ENCODE data around the gene ZNF683.
A peak's percentile ranks its signal among the peaks of the same experiment; 100 is the strongest.
"Not testable (repeated sequence)": the region's sequence is repeated elsewhere in the genome, so short reads cannot be mapped to it uniquely, and the experiment has no call there.

The ZNF683 gene

DNA sequence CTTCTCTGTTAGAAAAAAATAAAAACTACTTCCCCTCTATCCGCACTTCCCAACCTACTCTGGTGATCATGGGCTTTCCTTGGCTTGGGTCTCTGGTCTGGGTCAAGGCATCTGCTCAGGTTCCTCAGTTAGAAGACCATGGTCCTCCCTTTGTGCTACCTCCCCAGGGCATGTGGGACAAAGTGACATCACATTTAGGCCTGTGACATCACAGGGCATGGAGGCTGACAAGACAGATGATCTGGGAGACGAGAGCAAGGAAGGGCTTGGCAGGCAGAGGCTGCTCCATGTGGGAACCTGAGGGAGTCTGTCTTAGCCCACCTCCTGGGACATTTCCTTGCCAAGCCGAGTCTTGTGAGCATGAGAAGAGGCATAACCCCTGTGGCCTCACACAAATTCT, at the start of gene ZNF683:
Gene ZNF683 (minus strand): TSS at position 140 of the 400 bp plus-strand sequence. CDS start 4,179 bp downstream, outside the sequence.
- H3K4me3 ChIP-seq (ENCODE audit: low read depth, low read length): not testable (repeated sequence)

DNA sequence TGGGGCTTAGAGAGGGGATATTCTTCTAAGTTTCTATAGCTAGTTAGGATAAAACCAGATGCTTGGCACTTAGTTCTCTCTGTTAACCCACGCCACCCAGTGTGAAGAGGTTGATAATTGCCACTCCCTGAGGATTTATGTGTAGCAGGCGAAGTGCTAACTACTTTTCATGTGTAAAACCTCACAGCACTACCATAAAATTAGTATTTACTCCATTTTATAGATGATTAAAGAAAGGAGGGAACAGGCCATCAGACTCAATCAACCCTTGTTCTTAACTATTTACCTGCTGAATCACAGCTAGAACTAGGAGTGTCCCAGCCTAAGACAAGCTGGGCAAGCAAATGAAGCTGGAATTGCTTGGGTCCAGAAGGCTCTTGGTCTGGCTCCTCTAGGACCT, 46.9 kb upstream of the ZNF683 start:
- TF ChIP-seq, protein P1, sequence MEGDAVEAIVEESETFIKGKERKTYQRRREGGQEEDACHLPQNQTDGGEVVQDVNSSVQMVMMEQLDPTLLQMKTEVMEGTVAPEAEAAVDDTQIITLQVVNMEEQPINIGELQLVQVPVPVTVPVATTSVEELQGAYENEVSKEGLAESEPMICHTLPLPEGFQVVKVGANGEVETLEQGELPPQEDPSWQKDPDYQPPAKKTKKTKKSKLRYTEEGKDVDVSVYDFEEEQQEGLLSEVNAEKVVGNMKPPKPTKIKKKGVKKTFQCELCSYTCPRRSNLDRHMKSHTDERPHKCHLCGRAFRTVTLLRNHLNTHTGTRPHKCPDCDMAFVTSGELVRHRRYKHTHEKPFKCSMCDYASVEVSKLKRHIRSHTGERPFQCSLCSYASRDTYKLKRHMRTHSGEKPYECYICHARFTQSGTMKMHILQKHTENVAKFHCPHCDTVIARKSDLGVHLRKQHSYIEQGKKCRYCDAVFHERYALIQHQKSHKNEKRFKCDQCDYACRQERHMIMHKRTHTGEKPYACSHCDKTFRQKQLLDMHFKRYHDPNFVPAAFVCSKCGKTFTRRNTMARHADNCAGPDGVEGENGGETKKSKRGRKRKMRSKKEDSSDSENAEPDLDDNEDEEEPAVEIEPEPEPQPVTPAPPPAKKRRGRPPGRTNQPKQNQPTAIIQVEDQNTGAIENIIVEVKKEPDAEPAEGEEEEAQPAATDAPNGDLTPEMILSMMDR (IDR thresholded peaks at IDR 0.05; ENCODE audit: low read depth, low read length): no peak
- no peak overlapping the region for H3K4me3 ChIP-seq (ENCODE audit: low read depth, low read length)

DNA sequence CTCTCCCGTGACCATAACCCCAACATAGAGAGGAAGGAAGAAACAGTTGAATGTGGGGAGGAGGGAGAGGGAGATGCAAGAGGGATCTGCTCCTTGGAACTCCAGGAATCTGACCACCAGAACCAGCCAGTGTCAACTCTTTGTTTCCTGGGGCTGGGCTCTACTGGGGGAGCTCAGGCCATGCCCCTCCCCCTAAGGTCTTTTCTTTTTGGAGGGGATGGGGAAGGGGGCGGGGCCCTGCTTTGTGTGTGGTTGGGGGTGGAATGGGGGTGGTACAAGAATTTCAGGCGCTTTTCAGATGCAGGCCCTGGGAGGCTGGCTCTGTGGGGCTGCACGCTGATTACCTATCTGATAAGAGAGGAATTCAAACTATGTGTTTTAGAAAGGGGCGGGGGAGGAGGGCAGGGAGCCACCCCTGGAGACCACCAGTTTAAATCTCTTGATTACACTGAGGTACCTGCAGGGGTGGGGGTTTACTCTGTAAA, 46.4 kb upstream of the ZNF683 start:
- TF ChIP-seq, protein P1 (IDR thresholded peaks at IDR 0.05; ENCODE audit: low read depth, low read length): no peak
- no peak overlapping the region for H3K4me3 ChIP-seq (ENCODE audit: low read depth, low read length)

DNA sequence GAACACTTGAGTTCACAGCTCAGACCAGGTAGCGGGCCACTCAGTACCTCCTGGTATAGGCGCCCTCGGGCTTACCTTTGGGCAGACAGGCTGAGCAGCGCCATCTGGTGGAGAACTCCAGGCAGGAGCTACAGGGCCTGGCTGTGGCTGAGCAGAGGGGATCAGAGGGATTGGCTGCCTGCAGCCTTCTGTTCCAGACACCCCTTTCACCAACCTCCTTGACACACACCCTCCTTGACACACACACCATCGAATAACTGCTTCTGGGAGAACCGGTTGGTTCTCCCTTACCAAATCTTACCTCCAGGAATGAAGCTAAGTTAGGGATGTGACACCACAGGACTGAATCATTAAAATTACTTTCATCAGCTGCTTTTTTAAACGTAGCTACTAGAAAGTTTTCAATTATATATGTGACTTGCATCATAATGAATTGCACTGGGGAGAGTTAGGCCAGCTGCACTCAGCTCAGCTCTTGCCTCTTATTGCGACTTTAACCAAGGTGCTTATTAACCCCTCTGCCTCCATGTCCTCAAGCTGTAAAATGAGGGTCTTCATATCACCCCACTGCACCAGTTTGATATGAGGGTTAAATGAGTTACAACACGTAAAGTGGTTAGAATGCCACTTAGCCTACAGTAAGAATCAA, 44.7 kb upstream of the ZNF683 start:
- no peak overlapping the region for H3K4me3 ChIP-seq (ENCODE audit: low read depth, low read length)
- TF ChIP-seq, protein P1 (IDR thresholded peaks at IDR 0.05; ENCODE audit: low read depth, low read length): peak; percentile 84

DNA sequence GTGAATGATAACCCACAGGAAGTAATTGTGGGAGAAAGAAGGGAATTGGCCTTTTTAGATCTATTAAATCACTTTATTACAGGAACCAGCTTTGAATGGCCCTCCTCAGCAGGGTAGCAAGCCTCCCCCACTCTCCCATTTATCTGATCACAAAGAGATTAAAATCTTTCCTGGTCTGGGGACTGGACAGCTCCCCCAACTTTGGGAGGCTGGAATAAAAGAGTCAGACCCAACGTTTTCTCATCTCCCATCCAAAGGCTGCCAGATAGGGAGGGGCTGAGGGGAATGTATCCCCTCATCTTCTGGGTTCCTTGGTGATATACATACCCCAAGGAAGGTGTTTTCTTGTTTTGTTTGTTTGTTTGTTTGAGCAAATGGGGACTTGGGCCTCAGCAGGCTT, 40.5 kb upstream of the ZNF683 start:
- TF ChIP-seq, protein P1 (IDR thresholded peaks at IDR 0.05; ENCODE audit: low read depth, low read length): no peak
- H3K4me3 ChIP-seq (ENCODE audit: low read depth, low read length): no peak overlapping the region

DNA sequence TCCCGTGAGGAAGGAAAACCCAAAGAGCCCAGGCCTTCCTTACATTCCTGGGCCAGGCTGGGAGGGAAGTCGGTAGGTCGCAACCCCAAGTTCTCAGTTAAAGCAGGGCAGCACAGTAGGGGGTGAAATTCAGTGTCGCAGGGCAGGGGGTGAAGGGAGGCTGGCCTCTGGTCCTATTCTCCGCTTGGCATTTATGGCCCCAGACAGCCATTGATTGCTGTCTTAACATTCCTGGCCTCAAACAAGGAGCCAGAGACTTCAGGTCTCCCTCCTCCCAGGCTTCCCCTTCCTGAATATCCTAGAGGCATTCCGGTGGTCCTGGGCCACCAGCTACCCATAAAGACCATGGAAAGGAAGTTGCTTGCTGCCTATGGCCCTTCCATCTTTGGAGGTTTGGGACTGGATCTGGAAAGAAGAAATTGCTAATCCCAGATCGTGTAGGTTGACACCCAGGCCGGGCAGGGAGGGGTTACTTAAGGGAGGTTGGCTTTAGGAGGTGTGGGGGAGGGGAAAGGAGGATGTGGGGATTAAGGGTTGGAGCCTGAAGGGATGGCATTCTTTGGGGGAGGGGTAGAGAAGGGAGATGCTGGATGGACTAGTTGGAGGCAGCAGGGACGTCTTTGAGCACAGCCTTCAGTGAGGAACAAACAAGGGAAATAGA, 39.8 kb upstream of the ZNF683 start:
- H3K4me3 ChIP-seq (ENCODE audit: low read depth, low read length): no peak overlapping the region
- TF ChIP-seq, protein P1 (IDR thresholded peaks at IDR 0.05; ENCODE audit: low read depth, low read length): no peak

DNA sequence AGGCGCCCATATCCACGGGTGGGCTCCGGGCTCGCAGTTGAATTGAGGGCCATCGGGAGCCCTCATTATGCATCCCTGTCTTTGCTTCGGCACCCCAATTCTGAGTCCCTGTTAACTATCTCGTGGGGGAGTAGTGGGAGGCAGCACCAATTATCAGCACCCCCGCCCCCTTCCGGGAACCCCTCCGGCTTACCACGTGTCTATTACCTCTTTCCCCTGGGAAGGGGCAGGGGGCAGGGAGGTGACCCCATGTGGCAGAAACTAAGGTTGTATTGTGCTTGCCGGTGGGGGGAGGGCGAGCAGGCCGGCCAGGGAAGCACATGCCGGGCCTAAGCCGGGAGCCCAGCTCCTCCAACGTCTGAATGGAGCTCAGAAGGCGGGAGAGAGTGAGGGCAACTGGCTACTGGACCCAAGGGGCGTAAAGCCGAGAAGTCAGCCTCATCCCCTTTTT, 39.1 kb upstream of the ZNF683 start:
- TF ChIP-seq, protein P1 (IDR thresholded peaks at IDR 0.05; ENCODE audit: low read depth, low read length): no peak
- no peak overlapping the region for H3K4me3 ChIP-seq (ENCODE audit: low read depth, low read length)
